Memory B cell (primary cell): ENCODE data around the gene DPP8.

ENCODE experiments used
- ATAC-seq: fragments of 150-1000 bp; cut with Tn5 transposase; 2 replicates; pipeline ENCODE4 v1.10.0; 2021; ENCODE audit warnings: low read depth, mild to moderate bottlenecking, moderate library complexity
- DNase-seq, 2 donors: peaks; one replicate each; pipeline ENCODE4 v3.0.0; 2022; ENCODE audit warnings: low spot score in 2 of 2
- H3K27ac Mint-ChIP-seq: one replicate; pipeline ENCODE4 v1.8.0; 2022; ENCODE audit warnings: mild to moderate bottlenecking, moderate library complexity, mixed read lengths
- H3K27me3 Mint-ChIP-seq: one replicate; pipeline ENCODE4 v1.8.0; 2022; ENCODE audit warnings: mixed read lengths
- H3K36me3 Mint-ChIP-seq: one replicate; pipeline ENCODE4 v1.8.0; 2022; ENCODE audit warnings: mild to moderate bottlenecking, mixed read lengths
- H3K4me1 Mint-ChIP-seq: one replicate; pipeline ENCODE4 v1.8.0; 2022; ENCODE audit warnings: mixed read lengths
- H3K4me3 Mint-ChIP-seq: one replicate; pipeline ENCODE4 v1.8.0; 2022; ENCODE audit warnings: mild to moderate bottlenecking, moderate library complexity, mixed read lengths
- H3K9me3 Mint-ChIP-seq: one replicate; pipeline ENCODE4 v1.8.0; 2022; ENCODE audit warnings: mixed read lengths

DPP8 gene

GRCh38 chr15:65411465-65412071 lies 105.9 kb downstream of the DPP8 start:
- Mint-ChIP-seq H3K36me3 (no peaks in the 10 kb centered on the region), H3K4me1 (peaks cover 19% of the 10 kb centered on the region), H3K27ac (no peak overlapping the region), H3K27me3 (peaks cover 16% of the 10 kb centered on the region), H3K4me3 (no peak overlapping the region), H3K9me3 (no peaks in the 10 kb centered on the region)
- ATAC-seq: no peak
- DNase-seq: no peak

DNA sequence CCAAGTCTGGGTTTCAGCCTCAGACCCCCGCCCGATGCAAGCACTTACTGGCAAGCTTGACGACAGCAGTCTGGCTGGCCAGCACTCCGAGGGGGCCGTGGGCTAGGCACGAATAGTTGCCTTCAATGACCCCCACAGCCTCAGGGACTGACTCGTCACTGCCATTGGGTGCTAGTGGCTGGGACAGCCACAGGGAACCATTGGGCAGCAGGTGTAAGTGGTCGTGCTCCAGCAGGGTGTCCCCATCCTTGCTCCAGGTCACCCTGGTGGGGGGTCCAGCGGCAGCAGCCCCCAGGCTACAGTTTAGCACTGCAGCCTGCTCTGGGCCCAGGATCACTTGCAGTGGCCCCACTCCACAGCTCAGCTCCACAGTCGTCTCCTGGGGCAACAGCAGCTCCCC lies 106.5 kb downstream of the DPP8 start:
- Mint-ChIP-seq H3K4me3 (no peak overlapping the region), H3K36me3 (no peaks in the 10 kb centered on the region), H3K9me3 (no peaks in the 10 kb centered on the region), H3K27me3 (peaks cover 16% of the 10 kb centered on the region), H3K27ac (no peak overlapping the region), H3K4me1 (peaks cover 19% of the 10 kb centered on the region)
- ATAC-seq: no peak
- DNase-seq: no peak

GRCh38 chr15:65410036-65410435 lies 107.5 kb downstream of the DPP8 start:
- H3K4me1 Mint-ChIP-seq: peaks cover 19% of the 10 kb centered on the region
- no peak overlapping the region for H3K27ac Mint-ChIP-seq
- no peak overlapping the region for H3K4me3 Mint-ChIP-seq
- H3K9me3 Mint-ChIP-seq: no peaks in the 10 kb centered on the region
- ATAC-seq: no peak
- peaks cover 16% of the 10 kb centered on the region for H3K27me3 Mint-ChIP-seq
- H3K36me3 Mint-ChIP-seq: no peaks in the 10 kb centered on the region
- no peak for DNase-seq

- Mint-ChIP-seq H3K4me1 (peaks cover 19% of the 10 kb centered on the region), H3K27me3 (peaks cover 18% of the 10 kb centered on the region), H3K36me3 (no peaks in the 10 kb centered on the region), H3K27ac (peak overlapping the region; percentile 65), H3K9me3 (no peaks in the 10 kb centered on the region), H3K4me3 (peak overlapping the region; percentile 41)
- ATAC-seq: peak; percentile 92
- no peak for DNase-seq
These were observed 108.4 kb downstream of the DPP8 start for GRCh38 chr15:65409036-65409631.

DNA sequence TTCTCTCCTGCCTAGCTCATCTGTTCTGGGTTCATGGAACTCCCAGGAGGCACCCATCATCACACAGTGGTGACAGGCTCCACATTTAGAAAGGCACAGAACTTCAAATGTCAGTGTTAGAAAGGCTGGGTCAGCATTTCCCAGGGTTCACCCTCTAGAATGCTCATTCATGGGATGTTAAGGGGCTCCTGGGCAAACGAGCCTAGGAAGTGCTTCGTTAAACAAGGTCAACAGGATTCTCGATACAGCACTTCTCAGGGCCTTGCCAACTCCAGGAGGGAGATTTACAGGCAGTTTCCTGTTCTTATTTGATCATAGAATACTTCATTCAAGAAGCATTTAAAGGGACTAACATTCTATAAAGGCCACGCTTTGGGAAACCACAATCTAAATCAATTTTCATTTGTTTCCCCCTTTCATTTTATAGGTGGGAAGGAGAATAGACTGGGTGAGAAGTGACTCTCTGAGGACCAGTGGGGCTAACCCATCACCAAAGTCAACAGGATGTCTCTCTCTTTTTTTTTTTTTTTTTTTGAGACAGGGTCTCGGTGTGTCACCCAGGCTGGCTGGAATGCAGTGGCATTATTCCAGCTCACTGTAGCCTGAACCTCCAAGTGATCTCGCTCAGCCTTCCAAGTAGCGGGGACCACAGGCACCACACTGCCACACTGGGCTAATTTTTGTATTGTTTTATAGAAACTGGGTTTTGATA lies 109.0 kb downstream of the DPP8 start:
- Mint-ChIP-seq H3K27ac (no peak overlapping the region), H3K36me3 (no peaks in the 10 kb centered on the region), H3K4me3 (no peak overlapping the region), H3K4me1 (peaks cover 19% of the 10 kb centered on the region), H3K27me3 (peaks cover 18% of the 10 kb centered on the region), H3K9me3 (no peaks in the 10 kb centered on the region)
- ATAC-seq (no peak), DNase-seq (no peak)

DNA sequence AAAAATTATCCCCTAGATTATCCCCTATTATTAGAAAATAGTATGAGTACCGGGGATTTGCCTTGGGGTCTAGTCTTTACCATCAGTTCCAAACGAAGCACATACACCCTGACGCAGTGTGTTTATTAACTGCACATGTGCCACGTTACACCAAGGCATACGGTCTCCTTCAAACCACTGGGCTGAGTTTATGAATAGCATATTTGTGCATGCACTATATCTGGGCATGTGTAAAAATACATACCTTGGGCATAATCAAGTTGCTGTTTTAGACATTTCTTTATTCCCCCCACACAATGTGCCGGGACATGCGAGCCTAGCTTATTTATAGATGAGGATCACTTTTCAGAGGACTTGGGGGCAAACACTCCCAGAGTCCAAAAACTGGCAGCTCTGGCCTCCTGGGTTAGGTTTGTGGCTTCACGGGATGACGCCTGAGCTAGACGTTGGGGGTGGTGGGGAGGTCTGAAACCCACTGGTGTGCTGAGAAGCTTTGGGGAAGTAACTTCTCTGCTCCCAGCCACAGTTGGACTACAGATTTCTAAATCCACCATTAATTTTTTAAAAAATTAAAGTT lies 111.0 kb downstream of the DPP8 start:
- Mint-ChIP-seq H3K27ac (no peak overlapping the region), H3K36me3 (no peaks in the 10 kb centered on the region), H3K4me1 (peaks cover 16% of the 10 kb centered on the region), H3K9me3 (no peaks in the 10 kb centered on the region), H3K4me3 (no peak overlapping the region), H3K27me3 (peaks cover 16% of the 10 kb centered on the region)
- ATAC-seq (no peak), DNase-seq (no peak)

DNA sequence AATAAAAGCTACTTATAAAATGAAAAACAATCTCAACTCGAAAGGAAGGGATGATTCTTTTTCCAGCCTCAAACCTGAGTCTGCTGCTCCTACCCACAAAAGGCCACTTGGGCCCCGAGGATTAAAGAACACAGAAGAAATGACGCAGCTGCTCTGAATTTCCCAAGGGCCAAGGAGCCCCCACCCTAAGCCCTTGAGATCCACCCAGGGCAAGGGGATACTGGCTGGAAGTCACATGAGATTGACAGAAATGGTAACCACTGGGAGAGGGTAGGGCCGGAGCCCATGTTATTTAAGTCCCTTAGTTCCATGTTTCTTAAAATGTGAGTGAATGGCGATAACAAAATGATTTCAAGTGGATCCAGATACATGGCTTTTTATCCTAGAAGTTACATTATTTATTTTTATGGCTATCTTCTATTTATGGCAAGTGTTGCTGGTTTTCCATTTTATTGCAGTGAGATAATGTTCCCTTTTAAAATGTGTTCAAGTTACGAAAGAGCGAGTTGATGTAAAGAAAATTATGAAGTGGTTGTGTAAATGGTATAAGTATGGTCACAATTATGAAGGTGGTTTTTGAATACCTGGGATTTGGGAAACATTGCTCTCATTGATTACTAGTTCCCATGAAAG lies 111.6 kb downstream of the DPP8 start:
- no peaks in the 10 kb centered on the region for H3K9me3 Mint-ChIP-seq
- no peaks in the 10 kb centered on the region for H3K36me3 Mint-ChIP-seq
- H3K27ac Mint-ChIP-seq: no peak overlapping the region
- H3K27me3 Mint-ChIP-seq: peaks cover 13% of the 10 kb centered on the region
- H3K4me3 Mint-ChIP-seq: no peak overlapping the region
- ATAC-seq (no peak), DNase-seq (no peak)
- peaks cover 14% of the 10 kb centered on the region for H3K4me1 Mint-ChIP-seq

DNA sequence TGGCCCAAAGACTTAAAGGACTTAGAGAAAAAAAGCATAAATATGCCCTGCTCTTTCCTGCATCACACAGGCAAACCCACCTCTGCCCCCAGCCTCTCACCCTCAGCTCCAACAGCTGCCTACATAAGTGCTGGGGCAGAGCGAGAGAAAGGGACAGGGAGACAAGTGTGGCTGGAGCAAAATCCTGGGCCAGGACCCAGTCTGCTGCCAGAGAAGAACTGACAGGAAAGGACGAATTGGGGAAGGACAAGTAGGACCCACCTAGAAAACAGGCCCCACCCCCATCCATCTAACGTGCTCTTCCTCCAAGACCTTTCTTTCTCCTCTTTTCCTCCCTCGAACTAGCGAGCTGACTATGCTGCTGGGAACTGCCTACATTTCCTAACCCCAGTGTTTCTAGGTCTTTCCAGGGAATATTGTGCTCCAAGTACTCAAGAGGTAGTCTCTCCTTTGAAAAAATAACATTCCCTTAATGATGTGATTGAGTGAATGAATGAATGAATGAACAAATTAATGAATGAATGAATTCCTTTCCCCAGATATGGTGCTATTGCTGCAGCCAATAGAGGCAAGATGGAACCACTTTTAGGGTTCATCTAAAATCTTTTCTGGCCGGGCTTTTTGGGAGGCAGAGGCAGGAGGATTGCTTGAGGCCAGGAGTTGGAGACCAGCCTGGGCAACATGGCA lies 113.2 kb downstream of the DPP8 start:
- Mint-ChIP-seq H3K27me3 (peaks cover 11% of the 10 kb centered on the region), H3K27ac (no peak overlapping the region), H3K9me3 (no peaks in the 10 kb centered on the region), H3K4me1 (peaks cover 5% of the 10 kb centered on the region), H3K4me3 (no peak overlapping the region), H3K36me3 (no peaks in the 10 kb centered on the region)
- DNase-seq (no peak), ATAC-seq (no peak)

DNA sequence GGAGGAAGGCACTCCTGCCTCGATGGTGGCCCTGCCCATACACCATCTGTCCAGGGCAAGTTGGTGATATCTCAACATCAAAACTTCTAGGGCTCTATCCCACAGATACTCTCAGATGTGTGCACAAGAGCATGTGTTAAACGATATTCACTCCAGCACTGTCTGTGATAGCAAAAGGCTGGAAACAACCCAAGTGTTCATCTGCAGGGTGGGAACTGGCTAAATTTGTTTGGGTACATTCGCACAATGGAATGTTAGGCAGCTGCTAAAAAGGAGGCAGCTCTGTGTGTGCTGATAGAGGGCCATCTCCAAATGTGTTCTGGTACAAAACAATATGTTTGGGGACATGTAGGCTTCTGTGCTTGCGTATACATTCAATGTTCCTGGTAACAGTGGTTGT lies 114.5 kb downstream of the DPP8 start:
- ATAC-seq: no peak

GRCh38 chr15:65401611-65402240 lies 115.8 kb downstream of the DPP8 start:
- DNase-seq (no peak), ATAC-seq (no peak)
- Mint-ChIP-seq H3K27me3 (peaks cover 15% of the 10 kb centered on the region), H3K27ac (no peak overlapping the region), H3K9me3 (no peaks in the 10 kb centered on the region), H3K4me3 (no peak overlapping the region), H3K36me3 (no peaks in the 10 kb centered on the region), H3K4me1 (peaks cover 2% of the 10 kb centered on the region)

More for the DNA sequence above, 114.5 kb downstream of the DPP8 start:
- H3K9me3 Mint-ChIP-seq: no peaks in the 10 kb centered on the region
- no peak for DNase-seq
- H3K27me3 Mint-ChIP-seq: peaks cover 8% of the 10 kb centered on the region
- no peaks in the 10 kb centered on the region for H3K36me3 Mint-ChIP-seq
- no peaks in the 10 kb centered on the region for H3K4me1 Mint-ChIP-seq
- H3K27ac Mint-ChIP-seq: no peak overlapping the region
- H3K4me3 Mint-ChIP-seq: no peak overlapping the region

DNA sequence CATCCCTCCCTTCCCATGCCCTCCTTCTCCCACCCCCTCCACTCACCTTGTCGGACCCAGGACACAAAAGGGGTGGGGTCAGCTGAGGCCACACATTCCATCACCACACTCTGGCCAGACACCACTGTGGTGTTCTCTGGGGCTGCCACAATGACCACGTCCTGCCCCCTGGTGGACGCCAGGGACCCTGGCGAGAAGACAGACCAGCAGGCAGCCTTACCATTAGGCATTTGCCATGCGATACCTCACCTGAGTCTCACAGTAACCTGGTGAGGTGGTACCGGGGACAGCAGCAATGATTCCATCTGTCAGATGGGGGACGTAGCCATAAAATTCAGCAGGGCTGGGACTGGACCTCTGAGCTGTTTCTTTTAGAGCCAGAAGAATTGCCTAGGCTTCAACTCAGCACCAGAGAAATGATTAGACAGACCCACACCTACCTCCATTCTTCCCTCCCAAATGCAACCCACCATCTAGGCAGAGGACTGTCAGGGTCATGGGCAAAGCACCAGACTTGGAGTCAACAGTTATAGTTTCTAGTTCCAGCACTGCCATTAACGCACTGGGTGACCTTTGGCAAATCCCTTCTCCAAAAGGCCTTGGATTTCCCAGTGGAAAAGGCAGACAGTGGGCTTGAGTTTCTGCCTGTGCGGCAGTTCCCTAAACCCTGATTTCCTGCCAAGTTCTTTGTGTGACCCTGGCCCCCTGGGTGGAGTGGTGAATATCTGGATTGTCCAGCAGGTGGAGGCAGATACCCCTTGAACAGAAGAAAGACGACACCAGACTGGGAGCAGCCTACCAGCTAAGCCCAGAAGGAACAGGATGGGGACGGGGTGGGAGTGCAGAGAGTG lies 116.5 kb downstream of the DPP8 start:
- Mint-ChIP-seq H3K36me3 (peaks cover 2% of the 10 kb centered on the region), H3K27me3 (peaks cover 22% of the 10 kb centered on the region), H3K4me1 (peaks cover 9% of the 10 kb centered on the region), H3K4me3 (no peak overlapping the region), H3K27ac (no peak overlapping the region), H3K9me3 (no peaks in the 10 kb centered on the region)
- ATAC-seq (peak; percentile 84), DNase-seq (peak; percentile 37 to 50)

DNA sequence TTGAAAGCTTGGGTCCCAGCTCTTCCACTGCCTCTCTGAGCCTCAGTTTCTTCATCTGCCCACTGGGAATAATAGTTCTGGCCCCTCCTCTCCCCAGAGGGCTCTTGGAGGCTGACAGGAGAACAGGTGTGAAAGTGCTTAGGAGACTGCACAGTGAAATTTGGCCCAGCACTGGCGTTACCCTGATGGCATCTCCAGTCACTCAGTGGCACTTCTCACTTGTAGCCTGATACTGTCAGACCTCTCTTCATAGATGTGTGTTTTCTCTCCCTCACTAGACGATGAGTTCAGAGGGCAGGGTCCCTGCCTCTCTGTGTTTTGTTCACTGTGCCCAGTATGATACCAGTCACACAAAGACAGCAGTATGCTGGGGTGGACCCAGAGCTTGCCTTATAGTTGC lies 117.5 kb downstream of the DPP8 start:
- H3K4me3 Mint-ChIP-seq: no peak overlapping the region
- H3K4me1 Mint-ChIP-seq: peaks cover 13% of the 10 kb centered on the region
- peaks cover 28% of the 10 kb centered on the region for H3K27me3 Mint-ChIP-seq
- H3K9me3 Mint-ChIP-seq: no peaks in the 10 kb centered on the region
- DNase-seq: no peak
- H3K27ac Mint-ChIP-seq: no peak overlapping the region
- no peak for ATAC-seq
- H3K36me3 Mint-ChIP-seq: peaks cover 2% of the 10 kb centered on the region
